Measurements from ENCODE around the gene ATRNL1.
"Not testable (repeated sequence)": the region's sequence is repeated elsewhere in the genome, so short reads cannot be mapped to it uniquely, and the experiment has no call there.

The ATRNL1 gene

DNA sequence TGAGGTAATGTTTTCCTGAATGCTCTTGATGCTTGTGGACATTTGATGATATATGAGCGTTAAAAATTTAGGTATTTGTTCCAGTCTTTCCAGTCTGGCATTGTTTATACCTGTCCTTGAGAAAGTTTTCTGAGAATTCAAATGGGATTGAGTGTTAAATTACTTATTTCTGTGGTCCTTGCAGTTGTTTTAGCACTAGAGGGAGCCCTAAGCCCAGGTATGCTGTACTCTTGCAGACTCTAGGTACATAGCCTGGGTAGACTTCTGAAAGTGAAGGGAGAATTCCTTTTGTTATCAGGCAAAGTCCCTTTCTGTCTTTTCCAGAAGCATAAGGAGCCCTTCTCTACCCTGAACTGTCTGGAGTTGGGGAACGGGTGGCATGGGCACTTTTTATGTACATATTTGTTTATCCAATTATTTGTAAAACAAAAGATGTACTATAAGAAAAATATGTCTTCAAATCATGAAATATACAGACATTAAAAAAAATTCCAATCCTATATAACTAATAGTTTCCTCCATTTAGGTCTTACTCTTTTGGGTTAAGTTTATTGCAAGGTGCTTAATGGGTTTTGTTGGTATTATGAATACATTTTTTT, 262.1 kb downstream of the ATRNL1 start:
- no peak for TF ChIP-seq POLR2A (IDR thresholded peaks at IDR 0.05; ENCODE audit: low read depth, low read length)
- FAIRE-seq (peak; percentile 57), DNase-seq (ENCODE audit: insufficient read length, low spot score) (peak; percentile 2)

GRCh38 chr10:115367920-115368319, 274.8 kb downstream of the ATRNL1 start:
- FAIRE-seq: not testable (repeated sequence)

GRCh38 chr10:115379064-115379463, 285.9 kb downstream of the ATRNL1 start:
- TF ChIP-seq POLR2A (IDR thresholded peaks at IDR 0.05; ENCODE audit: low read depth, low read length): no peak
- FAIRE-seq (no peak), DNase-seq (ENCODE audit: insufficient read length, low spot score) (no peak)

More at GRCh38 chr10:115367920-115368319, 274.8 kb downstream of the ATRNL1 start:
- not testable (repeated sequence) for DNase-seq (ENCODE audit: insufficient read length, low spot score)

DNA sequence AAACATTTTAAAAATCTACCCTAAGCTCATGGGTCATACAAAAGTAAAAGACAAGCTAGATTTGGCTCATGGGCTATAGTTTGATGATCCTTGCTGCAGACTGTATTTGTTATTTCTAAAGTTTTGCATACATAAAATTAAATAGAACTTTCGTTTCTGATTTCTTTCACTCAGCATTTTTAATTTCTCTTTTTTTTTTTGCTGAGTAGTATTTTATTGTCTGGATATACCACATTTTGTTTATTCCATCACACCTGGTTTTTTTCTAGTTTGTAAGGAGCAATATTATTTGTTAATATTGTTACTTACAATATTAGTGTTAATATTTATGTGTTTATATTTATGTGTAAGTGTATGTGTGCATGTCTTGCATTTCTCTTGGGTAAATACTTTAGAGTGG, 291.5 kb downstream of the ATRNL1 start:
- no peak for TF ChIP-seq POLR2A (IDR thresholded peaks at IDR 0.05; ENCODE audit: low read depth, low read length)
- FAIRE-seq: no peak
- DNase-seq (ENCODE audit: insufficient read length, low spot score): no peak

DNA sequence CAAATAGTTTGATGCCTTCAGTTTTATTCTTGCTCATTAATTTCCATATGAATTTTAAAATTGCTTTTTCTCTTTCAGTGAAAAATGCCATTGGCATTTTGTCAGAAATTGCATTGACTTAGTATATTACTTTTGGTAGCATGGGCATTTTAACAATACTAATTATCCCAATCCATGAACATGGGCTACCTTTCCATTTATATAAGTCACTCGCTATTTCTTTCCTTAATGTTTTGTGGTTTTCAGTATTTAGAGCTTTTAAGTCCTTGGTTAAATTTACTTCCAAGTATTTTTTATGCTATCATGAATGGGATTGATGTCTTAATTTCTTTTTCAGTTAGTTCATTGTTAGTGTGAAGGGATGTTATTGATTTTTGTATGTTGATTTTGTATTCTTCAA, 297.4 kb downstream of the ATRNL1 start:
- no peak for TF ChIP-seq POLR2A (IDR thresholded peaks at IDR 0.05; ENCODE audit: low read depth, low read length)
- DNase-seq (ENCODE audit: insufficient read length, low spot score) (no peak), FAIRE-seq (no peak)

GRCh38 chr10:115398026-115398425, 304.9 kb downstream of the ATRNL1 start:
- DNase-seq (ENCODE audit: insufficient read length, low spot score): no peak
- no peak for FAIRE-seq
- TF ChIP-seq POLR2A (IDR thresholded peaks at IDR 0.05; ENCODE audit: low read depth, low read length): no peak

DNA sequence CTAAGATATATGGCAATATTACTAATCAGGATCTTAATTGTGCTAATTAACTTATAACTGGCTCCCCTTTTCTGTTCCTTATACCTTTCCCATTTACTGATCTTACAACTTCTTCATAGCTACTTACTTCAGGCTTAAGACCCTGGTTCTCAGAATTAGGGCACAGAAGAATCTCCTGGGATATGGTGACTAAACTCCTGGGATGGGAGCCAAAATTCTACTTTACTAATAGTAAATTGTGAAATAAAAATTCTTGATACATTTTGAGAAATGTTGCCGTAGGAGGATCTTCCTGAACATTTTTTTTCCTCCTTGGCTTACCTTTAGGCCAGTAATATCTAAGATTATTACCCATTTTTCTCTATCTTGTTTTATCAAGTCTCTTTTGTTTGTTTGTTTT, 309.5 kb downstream of the ATRNL1 start:
- FAIRE-seq (no peak), DNase-seq (ENCODE audit: insufficient read length, low spot score) (no peak)
- TF ChIP-seq POLR2A (IDR thresholded peaks at IDR 0.05; ENCODE audit: low read depth, low read length): no peak

GRCh38 chr10:115405838-115406237, 312.7 kb downstream of the ATRNL1 start:
- not testable (repeated sequence) for DNase-seq (ENCODE audit: insufficient read length, low spot score); FAIRE-seq

GRCh38 chr10:115409347-115409746, 316.2 kb downstream of the ATRNL1 start:
- no peak for DNase-seq (ENCODE audit: insufficient read length, low spot score)
- FAIRE-seq: no peak
- TF ChIP-seq POLR2A (IDR thresholded peaks at IDR 0.05; ENCODE audit: low read depth, low read length): no peak

DNA sequence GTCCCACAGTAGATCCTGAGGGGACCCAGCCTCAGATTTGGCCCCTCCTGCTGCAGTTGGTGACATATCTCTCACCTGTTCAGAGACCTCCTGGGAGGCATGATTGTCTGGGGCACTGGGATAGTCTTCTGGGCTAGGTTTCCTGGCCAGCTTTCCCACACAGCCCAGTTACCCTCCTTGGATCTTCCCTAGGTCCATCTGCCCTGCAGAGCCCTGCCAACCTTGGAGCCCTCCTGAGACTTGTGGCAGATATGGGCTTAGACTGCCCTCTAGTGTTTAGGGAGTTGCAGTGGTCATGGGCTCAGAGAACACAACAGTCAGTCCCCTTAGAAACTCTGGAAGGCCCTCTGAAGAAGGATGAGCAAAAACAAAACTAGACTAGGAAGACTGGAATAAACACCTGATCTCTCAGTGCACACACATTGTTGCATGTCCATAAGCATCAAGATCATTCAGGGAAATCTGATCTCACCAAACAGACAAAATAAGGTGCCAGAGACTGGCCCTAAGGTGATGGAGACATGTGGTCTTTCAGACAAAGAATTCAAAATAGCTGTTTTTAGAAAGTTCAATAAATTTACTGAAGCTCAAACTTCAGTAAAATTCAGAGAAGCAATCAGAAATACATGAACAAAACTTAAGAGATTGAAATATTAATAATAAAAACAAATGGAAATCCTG, 324.6 kb downstream of the ATRNL1 start:
- DNase-seq (ENCODE audit: insufficient read length, low spot score): peak; percentile 17
- TF ChIP-seq POLR2A (IDR thresholded peaks at IDR 0.05; ENCODE audit: low read depth, low read length): no peak
- no peak for FAIRE-seq

DNA sequence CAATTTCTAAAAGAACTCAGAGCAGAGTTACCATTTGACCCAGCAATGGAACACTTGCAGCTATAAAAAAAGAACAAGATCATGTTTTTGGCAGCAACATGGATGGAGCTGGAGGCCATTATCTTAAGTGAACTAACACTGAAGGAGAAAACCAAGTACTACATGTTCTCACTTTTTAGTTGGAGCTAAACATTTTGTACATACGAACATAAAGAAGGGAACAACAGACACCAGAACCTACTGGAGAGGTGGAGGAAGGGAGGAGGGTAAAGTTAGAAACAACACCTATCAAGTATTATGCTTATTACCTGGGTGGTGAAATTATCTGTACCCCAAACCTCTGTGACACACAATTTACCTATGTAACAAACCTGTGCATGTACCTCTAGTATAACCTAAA, 329.5 kb downstream of the ATRNL1 start:
- no peak for DNase-seq (ENCODE audit: insufficient read length, low spot score)
- no peak for FAIRE-seq
- no peak for TF ChIP-seq POLR2A (IDR thresholded peaks at IDR 0.05; ENCODE audit: low read depth, low read length)

DNA sequence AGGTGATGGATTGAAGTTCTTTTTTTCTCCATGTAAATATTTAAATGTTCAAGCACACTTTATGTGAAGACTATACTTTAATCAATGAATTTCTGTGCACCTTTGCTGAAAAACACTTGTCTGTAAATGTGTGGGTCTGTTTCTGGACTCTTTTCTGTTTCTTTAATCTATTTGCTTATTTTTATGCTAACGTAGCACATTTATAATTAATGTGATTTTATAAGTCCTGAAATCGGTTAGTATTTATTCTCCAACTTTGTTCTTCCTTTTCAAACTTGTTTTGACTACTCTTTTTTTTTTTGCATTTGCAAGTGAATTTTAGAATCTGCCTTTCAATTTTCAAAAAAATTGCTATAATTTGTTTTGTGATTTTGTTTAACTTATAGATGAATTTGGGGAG, 334.4 kb downstream of the ATRNL1 start:
- no peak for TF ChIP-seq POLR2A (IDR thresholded peaks at IDR 0.05; ENCODE audit: low read depth, low read length)

DNA sequence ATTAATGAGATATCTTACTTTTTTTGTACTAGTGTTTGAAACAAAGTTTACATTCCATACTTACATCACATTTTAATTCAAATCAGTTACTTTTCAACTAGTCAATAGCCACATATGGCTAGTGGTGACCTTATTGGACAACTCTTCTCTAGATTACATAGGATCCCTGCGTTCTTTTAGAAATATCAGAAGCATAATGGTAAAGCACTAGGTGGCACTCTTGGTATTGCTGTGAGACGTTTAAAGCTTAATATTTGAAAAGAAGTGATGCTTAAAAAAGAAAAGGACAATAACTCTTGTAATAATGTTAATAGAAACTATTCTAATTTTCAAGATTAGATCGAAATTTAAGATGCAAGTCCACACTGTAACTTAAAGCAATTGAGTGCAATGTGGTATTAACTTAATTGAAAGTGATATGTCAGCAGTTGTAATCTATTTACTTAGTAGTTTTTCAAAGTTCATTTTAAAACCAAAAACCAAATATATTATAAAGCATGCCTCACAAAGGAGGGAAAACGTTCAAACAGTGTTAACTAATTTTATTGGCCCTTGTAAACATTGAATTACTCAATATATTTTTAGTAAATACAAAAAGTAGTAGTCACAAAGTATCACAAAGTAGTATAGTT, 339.1 kb downstream of the ATRNL1 start:
- TF ChIP-seq POLR2A (IDR thresholded peaks at IDR 0.05; ENCODE audit: low read depth, low read length): no peak
- FAIRE-seq (no peak), DNase-seq (ENCODE audit: insufficient read length, low spot score) (no peak)

More for the DNA sequence above, 334.4 kb downstream of the ATRNL1 start:
- no peak for DNase-seq (ENCODE audit: insufficient read length, low spot score)
- FAIRE-seq: no peak

GRCh38 chr10:115436999-115437398, 343.8 kb downstream of the ATRNL1 start:
- DNase-seq (ENCODE audit: insufficient read length, low spot score): no peak
- no peak for TF ChIP-seq POLR2A (IDR thresholded peaks at IDR 0.05; ENCODE audit: low read depth, low read length)
- no peak for FAIRE-seq

Measured in H54 (cell line).